BE2C (cell line): ENCODE data around the gene GLS.
"Not testable (repeated sequence)": the region's sequence is repeated elsewhere in the genome, so short reads cannot be mapped to it uniquely, and the experiment has no call there.

ENCODE experiments used
- DNase-seq: peaks from one replicate; pipeline ENCODE4 v3.0.0-alpha.2; 2020
- H3K27me3 ChIP-seq: fragments of 250-450 bp; sonication (Bioruptor Pico); 2 replicates; pipeline ENCODE4 v1.5.1; 2020; ENCODE audit warnings: mild to moderate bottlenecking
- H3K36me3 ChIP-seq: fragments of 250-450 bp; sonication (Bioruptor Pico); 2 replicates; pipeline ENCODE4 v1.5.1; 2020; ENCODE audit warnings: mild to moderate bottlenecking
- H3K4me1 ChIP-seq: fragments of 250-450 bp; sonication (Bioruptor Pico); 2 replicates; pipeline ENCODE4 v1.5.1; 2020
- H3K4me3 ChIP-seq: 2 replicates; pipeline ENCODE4 v1.5.1; 2011; ENCODE audit warnings: low read depth, low read length
- H3K9me3 ChIP-seq: fragments of 250-450 bp; sonication (Bioruptor Pico); 2 replicates; pipeline ENCODE4 v1.5.1; 2020
- CTCF ChIP-seq: IDR thresholded peaks from 2 replicates; pipeline ENCODE4 v1.5.1; 2012; ENCODE audit warnings: mild to moderate bottlenecking, low read depth, low read length

GLS gene

GRCh38 chr2:190859347-190860297 lies 21.0 kb upstream of the GLS start:
- no peak overlapping the region for H3K4me3 ChIP-seq

GRCh38 chr2:190860985-190861680 lies 19.5 kb upstream of the GLS start:
- DNase-seq: no peak
- no peaks in the 10 kb centered on the region for H3K36me3 ChIP-seq
- H3K4me1 ChIP-seq: peaks cover 4% of the 10 kb centered on the region; the same call in 1 of the 2 replicates
- no peaks in the 10 kb centered on the region for H3K27me3 ChIP-seq
- no peaks in the 10 kb centered on the region for H3K9me3 ChIP-seq
- no peak overlapping the region for H3K4me3 ChIP-seq
- no peak for TF ChIP-seq CTCF

More at GRCh38 chr2:190859347-190860297, 21.0 kb upstream of the GLS start:
- peaks cover 4% of the 10 kb centered on the region; the same call in 1 of the 2 replicates for H3K4me1 ChIP-seq
- H3K9me3 ChIP-seq: no peaks in the 10 kb centered on the region
- H3K27me3 ChIP-seq: no peaks in the 10 kb centered on the region
- no peak for DNase-seq
- TF ChIP-seq CTCF: no peak
- no peaks in the 10 kb centered on the region for H3K36me3 ChIP-seq

GRCh38 chr2:190862128-190862527 lies 18.5 kb upstream of the GLS start:
- not testable (repeated sequence) for H3K4me3 ChIP-seq, H3K27me3 ChIP-seq, H3K36me3 ChIP-seq, DNase-seq, H3K9me3 ChIP-seq, H3K4me1 ChIP-seq

GRCh38 chr2:190862571-190862991 lies 18.0 kb upstream of the GLS start:
- TF ChIP-seq CTCF: no peak
- Histone ChIP-seq H3K27me3 (no peaks in the 10 kb centered on the region), H3K36me3 (no peaks in the 10 kb centered on the region), H3K4me3 (no peak overlapping the region), H3K4me1 (peaks cover 4% of the 10 kb centered on the region; the same call in 1 of the 2 replicates), H3K9me3 (no peaks in the 10 kb centered on the region)
- no peak for DNase-seq

- no peak overlapping the region for H3K4me3 ChIP-seq
- H3K9me3 ChIP-seq: no peaks in the 10 kb centered on the region
- H3K36me3 ChIP-seq: no peaks in the 10 kb centered on the region
- no peak for DNase-seq
- H3K27me3 ChIP-seq: no peaks in the 10 kb centered on the region
- no peak for TF ChIP-seq CTCF
- H3K4me1 ChIP-seq: peaks cover 4% of the 10 kb centered on the region; the same call in 1 of the 2 replicates
These were observed 16.7 kb upstream of the GLS start for GRCh38 chr2:190863946-190864345.

GRCh38 chr2:190864375-190864774 lies 16.2 kb upstream of the GLS start:
- Histone ChIP-seq H3K9me3 (no peaks in the 10 kb centered on the region), H3K4me1 (peaks cover 4% of the 10 kb centered on the region; the same call in 1 of the 2 replicates), H3K36me3 (no peaks in the 10 kb centered on the region), H3K27me3 (no peaks in the 10 kb centered on the region), H3K4me3 (no peak overlapping the region)
- TF ChIP-seq CTCF: no peak
- no peak for DNase-seq
